DMS79 treated with DMSO at 0.1 percent for 48 hours (cell line): ENCODE measurements around the gene LYRM4.

Experiments
- DNase-seq: peaks from one replicate; lab custom pipeline; 2025; lab: John Stamatoyannopoulos, UW

Gene LYRM4

DNA sequence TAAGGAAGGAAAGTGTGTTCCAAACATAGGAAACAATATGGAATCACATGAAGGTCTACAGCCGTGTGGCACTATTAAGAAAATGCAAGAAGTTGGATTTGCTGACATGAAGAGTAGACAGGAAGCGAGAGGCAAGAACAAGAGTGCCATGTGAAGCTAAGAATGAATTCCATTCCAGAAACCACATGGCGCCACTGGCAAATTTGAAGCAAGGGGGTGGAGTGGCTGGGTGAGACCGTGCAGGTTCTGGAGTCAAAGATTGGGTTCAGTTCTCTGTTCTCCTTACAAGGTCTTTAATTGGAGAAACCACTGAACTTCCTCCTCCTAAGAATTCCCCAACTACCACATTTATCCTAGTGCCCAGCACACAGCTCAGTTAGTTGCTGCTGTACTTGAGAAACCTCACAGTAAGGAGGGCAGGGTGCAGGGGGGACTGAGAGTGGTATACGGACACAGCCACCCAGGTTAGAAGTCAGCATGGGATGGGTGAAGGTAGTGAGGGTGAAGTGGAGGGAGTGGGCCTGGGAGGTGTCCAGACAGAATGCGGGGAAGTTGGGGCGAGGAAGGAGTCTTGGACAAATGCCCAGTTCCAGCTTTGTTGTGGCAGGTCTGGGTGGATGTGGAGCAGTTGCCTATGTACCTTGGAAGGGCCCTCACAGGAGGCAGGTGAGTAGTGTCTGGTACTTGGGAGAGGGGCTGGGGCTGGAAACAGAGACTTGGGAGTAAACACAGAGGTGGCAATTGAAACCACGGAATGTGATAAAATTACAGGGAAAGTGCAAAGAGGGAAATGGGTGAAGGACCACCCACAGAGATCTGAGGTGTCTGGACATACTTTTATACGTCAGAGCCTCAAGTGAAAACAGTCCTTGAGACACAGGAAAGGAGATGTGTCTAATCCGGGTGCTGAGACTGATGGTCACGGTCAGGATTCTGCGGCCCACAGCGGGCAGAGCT lies 14.3 kb downstream of the LYRM4 start:
- DNase-seq = no peak

DNA sequence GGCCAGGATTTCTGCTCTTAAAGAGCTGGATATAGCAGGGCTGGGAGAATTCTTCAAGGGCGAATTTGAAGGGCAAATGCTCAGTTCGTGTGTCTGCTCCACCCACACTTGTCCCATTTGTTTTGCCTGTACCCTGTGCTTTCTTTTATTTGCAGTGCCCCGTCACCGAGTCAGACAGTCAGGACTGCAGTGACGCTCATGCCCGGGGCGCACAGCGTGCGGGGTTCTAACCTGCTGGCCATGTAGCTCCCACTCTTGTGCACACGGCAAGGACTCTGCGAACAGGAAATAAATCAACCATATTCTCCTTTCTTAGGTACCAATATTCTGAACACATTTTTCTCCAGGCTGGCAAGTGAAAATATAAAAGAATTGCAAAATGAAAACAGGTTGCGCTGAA lies 17.7 kb downstream of the LYRM4 start:
- no peak for DNase-seq

DNA sequence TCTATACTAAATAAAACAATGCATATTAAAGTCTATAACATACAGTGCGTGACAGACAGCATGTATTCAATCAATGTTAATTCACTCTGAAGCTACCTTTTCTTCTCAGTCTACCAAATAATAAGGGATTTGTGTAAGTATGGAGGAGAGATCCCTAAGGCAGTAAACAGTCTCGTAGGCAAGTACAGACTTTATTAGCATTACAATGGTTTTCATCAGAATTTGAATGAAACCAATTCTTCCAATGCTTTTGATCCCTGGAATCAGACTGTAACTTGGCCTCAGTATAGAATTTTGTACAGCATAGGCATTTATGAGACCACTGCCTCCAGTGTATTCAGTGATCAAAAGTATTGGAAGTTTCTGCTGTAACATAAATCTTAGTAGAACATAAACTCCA lies 19.5 kb downstream of the LYRM4 start:
- DNase-seq = no peak

DNA sequence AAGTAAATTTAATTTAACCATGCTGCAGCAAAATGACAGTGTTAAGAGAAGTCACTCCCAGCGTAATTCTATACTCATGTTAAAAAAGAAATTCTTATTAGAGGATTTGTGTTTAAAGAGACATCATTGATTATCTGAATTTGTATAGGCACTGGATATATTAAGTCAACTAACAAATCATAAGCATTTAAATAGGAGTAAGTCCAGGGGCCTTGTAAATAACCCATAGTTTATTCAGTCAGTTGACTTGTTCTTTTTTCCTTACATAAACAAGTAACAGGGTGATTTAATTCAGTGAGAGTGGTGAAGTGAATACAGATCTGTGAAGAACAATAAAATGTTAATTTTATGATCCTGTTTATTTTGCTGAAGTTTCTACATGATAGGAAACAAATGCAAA lies 22.4 kb downstream of the LYRM4 start:
- no peak for DNase-seq

DNA sequence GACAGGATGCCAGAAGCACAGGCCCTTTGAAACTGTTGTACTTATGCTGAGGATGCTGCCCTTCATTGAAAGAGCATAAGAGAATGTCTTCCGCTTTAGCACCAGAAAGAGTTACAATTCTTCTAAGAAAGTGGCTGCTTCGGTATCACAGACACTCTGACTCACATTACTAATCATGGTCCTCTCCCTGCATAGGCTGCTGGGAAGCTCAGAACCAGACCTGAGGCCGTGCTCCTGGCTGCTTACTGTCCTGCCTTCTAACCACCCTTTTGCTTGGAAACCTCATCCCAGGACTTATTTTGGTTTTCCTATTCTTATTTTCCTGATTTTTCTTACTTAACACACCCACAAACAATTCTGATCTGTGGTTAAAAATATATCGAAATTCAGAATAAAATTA lies 22.9 kb downstream of the LYRM4 start:
- no peak for DNase-seq

DNA sequence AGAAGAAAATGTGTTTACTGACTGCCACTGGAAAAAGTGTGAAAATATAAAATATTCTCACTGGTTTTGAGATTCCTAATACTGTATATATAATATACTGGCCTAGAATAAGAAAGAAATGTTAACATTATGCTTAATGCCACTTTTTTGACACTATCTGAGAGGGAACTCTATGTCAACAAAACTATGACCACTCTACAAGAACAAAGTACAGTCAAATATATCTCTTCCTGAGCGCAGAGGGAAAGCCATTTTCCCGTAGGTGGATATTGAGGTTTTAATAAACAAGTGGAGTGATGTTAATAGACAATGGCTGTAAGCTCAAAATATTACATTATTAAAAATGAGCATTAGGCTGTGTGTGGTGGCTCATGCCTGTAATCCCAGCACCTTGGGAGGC lies 24.9 kb downstream of the LYRM4 start:
- DNase-seq = no peak

DNA sequence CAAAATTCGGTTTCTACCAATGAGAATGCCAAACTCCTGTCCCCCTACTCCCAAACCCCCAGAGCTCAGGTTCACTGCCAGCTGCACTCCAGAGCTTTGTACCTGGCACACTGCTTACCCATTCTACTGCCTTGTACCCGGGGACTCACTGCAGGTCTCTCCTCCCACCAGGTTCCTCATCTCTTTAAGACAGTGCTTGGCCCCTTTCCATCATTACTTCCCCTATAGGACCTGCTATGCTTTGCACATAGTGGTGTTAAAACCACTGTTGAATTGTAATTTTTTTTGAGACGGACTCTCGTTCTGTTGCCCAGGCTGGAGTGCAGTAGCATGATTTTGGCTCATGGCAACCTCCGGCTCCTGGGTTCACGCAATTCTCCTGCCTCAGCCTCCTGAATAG lies 25.9 kb downstream of the LYRM4 start:
- no peak for DNase-seq

DNA sequence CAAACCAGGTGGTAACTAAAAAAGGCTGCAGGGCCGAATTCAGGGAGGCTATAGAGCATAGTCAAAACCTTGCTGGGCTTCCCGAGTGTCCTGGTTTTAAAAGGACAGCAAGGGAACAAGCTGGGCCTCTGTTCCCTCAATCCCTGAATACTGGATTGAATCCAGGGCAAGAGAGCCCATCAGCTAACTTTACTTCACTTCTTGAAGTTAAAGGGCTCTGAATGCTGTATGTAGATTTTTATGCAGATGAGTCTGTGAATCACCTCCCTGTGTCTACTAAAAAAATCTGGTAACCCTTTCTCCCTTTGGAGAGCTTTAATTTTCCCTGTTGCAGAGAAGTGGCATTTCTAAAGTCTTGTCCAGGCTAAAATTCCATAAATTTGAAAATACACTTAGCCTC lies 29.5 kb downstream of the LYRM4 start:
- no peak for DNase-seq

DNA sequence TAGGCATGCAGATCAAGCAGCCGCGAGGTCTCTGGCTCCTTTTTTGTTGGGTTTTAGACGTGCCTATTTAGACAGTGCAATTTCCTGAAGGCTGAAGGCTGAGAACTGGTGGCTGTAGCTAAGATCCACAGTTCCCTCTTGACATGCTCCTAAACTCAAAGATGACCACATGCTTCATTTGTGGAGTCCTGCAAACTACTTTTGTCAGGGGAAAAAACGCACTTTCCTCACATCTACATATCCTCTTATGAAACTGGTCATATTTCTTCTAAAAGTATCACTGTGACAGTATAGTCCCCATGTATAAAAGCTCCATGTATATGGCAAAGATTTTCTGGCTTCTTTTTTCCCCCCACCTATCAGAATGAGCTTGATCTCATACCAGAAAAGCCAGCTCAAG lies 30.7 kb downstream of the LYRM4 start:
- DNase-seq = no peak

DNA sequence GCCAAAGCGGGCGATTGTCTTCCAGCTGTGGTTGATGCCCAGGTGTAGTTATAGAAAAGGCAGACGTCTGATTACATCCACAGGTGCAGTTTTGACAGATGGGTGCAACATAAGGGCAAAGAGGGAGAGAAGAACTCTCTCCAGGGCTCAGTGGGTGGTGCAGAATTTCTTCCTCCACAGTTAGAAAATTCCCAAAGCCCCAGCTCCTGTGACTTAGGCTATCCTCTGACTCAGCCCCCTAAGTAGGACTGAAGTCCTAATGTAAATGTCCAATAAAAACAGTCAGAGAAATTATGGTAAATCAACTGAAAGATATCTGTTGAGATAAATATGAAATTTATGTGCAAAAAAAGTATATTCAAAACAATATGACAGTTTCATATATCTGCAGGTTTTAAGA lies 31.4 kb downstream of the LYRM4 start:
- no peak for DNase-seq

DNA sequence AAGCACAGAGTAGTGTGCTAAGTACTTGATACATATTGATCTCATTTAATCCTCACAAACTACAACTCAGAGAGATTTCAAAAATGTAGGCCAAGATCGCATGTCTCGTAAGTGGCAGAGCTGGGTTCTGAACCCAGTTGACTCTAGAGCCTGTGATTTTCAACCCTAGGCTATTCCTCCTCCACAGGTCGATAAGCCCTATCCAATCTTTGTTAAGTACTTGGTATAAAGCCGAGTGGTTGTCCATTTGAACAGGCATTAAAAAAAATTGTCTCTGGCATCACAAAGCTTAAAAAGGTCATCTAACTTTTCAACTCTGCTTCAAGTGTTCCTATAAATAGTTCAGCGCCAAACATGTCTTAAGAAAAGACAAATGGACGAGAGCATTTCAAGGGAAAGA lies 37.4 kb downstream of the LYRM4 start:
- DNase-seq = no peak

DNA sequence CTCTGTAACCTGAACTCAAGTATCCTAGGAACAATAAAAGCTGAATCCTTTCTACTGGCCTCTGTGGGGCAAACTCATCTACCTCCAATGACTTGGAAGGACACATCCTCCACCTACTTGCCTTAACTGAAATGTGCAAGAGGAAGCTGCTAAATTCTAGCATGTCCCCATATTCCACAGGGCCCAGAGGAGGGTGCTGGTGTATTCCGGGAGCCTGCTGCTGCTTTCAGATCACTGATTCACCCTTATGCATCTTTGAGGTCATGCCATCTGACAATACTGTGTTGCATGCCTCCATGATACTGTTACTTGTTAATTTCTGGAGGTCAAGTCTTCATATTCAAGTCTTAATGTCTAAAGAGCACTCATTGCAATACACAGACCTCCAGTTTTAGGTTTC lies 40.3 kb downstream of the LYRM4 start:
- DNase-seq = no peak

DNA sequence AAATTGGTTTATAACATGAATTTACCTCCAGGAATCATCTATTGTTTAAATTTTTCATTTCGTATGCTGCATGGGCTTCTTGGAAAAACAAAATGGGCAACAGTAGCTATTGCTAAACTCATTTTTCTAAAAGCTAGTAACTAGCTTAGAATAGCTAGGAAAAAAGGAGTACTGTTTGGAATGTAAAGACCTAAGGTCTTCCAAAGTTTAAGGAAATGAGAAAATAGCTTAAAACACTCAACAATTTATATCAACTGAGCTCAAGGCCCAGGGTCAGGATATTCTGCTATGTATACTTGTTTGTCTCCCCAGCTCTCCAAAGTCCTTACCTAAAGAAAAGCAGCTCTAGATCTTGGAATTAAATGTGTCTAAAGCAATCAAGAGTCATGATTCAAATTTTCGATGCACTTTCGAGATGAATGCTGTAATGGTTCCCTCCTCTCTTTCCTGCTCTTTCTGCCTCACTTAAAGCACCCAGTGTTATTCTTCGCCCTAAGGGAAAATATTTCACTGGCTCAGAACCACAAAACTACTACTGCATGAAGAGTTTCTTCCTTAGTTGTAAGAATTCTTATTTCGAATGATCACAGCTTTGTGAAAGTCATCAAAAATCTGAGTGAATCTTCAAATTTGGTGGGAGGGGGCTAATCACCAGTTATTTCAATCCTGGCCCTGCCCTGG lies 41.6 kb downstream of the LYRM4 start:
- no peak for DNase-seq

DNA sequence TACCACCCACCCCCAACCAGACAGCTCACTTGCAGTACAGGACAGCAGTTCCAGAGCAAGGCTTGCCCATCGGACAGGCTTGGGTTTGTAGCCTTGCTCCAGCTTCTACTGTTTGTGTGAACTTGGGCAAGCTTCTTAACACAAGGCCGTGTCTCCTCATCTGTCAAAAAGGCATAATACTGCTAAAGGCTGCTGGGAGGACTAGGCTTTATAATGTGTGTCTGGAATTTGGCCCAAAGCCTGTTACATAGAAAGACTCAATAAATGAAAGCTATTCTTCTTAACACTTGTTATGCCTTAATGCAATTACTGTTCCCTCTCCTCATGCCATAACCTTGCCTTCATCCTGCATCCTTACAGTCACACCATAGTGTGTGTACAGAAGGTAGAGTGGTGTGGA lies 43.4 kb downstream of the LYRM4 start:
- DNase-seq = peak; percentile 18

DNA sequence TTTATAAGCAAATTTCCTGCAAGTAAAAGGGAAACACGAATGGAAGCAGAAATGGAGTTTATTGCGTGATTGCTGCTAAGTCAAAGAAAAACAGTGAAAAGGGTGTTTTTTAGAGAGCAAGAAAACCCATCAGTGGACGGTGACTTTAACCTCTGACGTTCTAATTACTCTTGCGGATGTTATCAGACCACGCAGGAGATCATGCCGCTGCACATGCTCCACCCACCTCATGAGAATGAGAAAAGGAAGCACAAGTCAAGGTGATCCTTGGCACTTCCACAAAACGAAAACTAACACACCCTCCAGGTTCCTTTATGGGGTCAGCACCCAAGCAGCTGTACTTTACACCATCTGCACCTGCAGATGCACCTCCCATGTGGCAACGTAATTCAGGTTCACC lies 45.0 kb downstream of the LYRM4 start:
- no peak for DNase-seq

DNA sequence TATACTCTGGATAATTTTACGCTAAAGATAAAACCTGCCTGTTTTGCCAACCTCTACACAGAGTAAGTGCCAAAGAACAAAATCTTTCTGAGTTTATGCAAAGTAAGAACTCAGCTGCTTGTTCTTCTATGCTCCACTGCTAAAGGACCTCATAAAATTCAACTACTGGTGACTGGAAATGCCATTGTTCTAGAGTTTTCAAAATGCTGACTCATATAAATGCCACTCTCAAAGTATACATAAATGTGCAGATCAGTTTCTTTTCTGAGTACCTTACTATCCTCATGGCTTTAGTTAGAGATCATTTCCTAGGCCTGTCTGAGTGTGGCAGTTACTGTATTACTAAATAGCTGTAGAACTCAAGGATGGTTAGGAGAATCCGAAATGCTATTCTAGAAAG lies 45.6 kb downstream of the LYRM4 start:
- peak; percentile 56 for DNase-seq

DNA sequence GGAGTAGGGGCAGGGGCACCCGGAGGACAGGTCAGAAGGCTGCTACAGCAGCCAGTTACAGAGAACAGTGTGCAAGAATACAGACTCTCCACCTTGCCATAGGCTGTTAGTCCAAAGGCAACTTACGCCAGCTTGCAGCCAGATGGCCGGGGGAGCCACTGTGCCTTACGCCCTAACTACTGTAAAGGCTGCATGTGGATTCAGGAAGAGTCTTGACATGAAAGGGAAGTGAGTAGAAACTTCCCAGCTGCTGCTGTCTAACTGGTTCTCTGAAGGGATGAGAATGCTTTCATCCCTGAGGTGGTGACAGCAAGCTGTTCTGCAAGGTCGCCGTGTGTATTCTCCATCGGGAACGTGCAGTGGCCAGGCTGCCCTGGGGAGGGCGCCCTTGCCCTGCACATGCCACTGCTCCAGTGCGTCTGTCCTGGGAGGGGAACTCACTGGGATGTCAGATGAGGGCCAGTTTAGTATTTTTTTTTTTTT lies 46.1 kb downstream of the LYRM4 start:
- peak; percentile 40 for DNase-seq

DNA sequence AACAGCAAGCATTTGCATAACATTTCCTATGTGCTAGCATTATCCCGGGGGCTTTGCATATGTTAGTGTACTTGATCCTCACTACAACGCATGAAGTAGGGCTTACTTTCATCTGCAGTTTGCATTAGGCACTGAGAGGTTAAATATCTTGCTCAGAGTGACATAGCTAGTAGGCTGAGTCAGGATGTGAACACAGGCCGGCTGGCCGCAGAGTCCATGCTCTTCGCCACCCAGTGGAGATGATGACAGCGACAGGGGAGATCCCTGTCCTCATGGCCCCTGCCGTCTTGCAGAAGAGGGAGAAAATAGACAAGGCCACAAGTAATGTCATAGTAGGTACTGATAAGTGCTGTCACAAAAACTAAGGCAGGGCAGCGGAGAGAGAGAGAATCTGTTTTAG lies 46.9 kb downstream of the LYRM4 start:
- DNase-seq = no peak

DNA sequence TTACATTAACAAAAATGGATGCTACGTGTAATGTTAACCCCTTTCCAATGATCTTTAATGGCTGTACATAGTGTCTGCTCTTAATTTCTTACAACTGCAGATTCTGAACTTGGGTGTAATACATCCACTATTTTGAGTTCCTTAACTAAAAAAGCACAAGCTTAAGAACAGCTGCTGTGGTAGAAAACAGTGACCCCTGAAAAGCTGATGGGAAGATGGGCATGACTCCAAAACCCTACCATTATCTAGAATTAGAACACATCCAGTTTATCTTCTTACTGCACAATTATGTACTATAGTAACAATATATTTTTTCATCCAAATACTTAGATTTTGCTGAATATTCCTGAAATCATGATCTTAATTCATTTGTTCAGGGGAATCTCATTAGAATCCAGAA lies 49.3 kb downstream of the LYRM4 start:
- DNase-seq = no peak

DNA sequence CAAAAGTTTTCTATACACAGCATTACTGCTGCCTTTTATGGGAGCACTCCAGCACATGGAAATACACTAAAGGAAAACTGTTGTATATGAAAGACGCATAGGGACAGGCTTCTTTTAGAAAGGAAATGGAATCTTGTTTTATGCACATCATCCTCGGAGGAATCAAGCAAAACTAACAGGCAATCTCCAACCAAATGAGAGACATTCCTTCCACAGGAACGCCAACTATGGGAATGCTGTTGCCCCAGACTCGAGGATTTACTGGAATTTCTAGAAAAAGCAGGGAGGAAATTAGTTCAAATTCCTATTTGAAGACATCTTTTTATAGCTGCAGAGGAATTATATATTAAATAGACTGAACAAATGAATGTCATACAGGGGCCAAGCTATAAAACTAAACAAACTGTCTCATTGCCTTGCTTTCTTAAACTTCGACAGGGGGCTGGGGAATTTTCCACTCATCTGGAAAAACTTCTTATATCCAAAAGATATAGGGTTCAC lies 52.2 kb downstream of the LYRM4 start:
- DNase-seq = no peak

DNA sequence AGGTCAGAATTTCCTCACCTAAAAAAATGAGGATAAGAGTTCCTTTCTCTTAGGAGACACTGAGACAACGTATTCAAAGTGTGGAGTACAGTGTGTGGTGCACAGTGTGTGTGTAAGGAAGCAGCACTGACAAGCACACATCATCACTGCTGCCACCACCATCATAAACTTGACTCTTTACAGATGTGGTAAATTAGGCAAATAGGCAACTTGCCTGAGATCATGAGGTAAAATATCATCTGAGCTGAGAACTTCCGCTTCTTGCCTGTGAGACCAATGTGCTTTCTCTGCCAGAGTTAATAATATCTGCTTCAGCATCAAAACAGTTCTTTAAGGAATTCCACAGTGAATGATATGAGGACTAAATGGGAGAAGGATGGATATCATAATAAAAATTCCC lies 52.7 kb downstream of the LYRM4 start:
- no peak for DNase-seq

DNA sequence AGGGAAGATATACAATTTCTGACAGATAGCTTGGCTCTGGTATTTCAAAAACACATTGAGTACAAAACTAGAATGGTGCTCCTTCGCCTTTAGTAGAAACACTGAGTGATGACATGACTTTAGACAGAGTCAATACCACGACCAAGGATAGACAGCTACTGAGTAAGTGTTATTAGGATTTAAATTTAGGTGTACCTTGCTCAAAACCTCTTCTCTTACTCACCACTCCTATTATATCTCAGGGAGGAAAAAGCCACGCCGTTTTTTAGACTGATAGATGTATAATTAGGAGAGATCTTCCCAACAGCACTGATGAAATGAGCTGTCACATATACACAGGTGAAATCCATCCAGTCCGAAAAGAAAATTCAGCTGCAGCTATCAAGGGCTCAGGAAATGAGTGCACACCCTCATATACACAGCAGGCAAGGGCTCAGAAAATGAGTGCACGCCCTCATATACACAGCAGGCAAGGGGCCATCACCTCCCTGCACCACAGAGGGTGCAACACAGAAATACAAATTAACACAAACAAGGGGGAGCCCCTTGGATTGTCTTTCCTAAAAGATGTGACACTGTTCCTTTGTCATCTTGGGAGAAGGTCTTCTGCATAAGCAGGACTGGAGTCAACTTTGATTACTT lies 53.7 kb downstream of the LYRM4 start:
- DNase-seq = no peak
